SK-N-SH (cell line): ENCODE results near the gene CFAP70. TPM values are rescaled to one million over a fixed set of nuclear protein-coding genes. Genes with fewer than 3 reads are reported as not detected.

ENCODE experiments used
- CTCF ChIA-PET: fragments of 300-600, 350-600 bp; formaldehyde crosslinking; extraction: SDS; loops from one replicate; lab custom pipeline; 2021; lab: Yijun Ruan, JAX
- POLR2A ChIA-PET: fragments of 350-600 bp; sonication (Branson Sonifier 250); formaldehyde crosslinking; extraction: SDS; loops from one replicate; lab custom pipeline; 2020; ENCODE audit warnings: antibody characterized with exemption, inconsistent platforms; lab: Yijun Ruan, JAX
- DNase-seq: peaks from one replicate; pipeline ENCODE4 v3.0.0; 2012
- H2AFZ ChIP-seq: fragments of 200-600 bp; sonication (generic); 2 replicates; pipeline ENCODE4 v1.8.1; 2016; ENCODE audit warnings: antibody characterized with exemption, mild to moderate bottlenecking, low read depth
- H3F3A ChIP-seq: fragments of 200-600 bp; sonication (generic); replicated peaks from 2 replicates; pipeline ENCODE3; 2016; ENCODE audit warnings: antibody characterized with exemption, mild to moderate bottlenecking; ENCODE audit not compliant: insufficient read depth
- H3K27ac ChIP-seq, 2 experiments: fragments of 200-500 bp in 1 of 2; fragments of 200-600 bp in 1 of 2; sonication (Bioruptor generic) in 1 of 2; sonication (generic), shearing (Covaris generic) in 1 of 2; 2 replicates each; pipeline versions ENCODE4 v1.5.1 to v1.6.1; 2014 to 2016; ENCODE audit warnings: low read depth in 2 of 2, inconsistent platforms in 1 of 2, low read length in 1 of 2, mild to moderate bottlenecking in 1 of 2, mixed read lengths in 1 of 2
- H3K27me3 ChIP-seq: fragments of 200-600 bp; sonication (generic), shearing (Covaris generic); 2 replicates; pipeline ENCODE4 v1.6.1; 2016; ENCODE audit warnings: mixed run types; ENCODE audit not compliant: insufficient read depth
- H3K36me3 ChIP-seq, 2 experiments: fragments of 200-500 bp in 1 of 2; fragments of 200-600 bp in 1 of 2; sonication (Bioruptor generic) in 1 of 2; sonication (generic) in 1 of 2; replicated peaks in 1 of 2; 2 replicates each; pipeline versions ENCODE3 to v1.5.1; 2014 to 2016; ENCODE audit warnings: low read length in 1 of 2, mild to moderate bottlenecking in 1 of 2; ENCODE audit not compliant: insufficient read depth in 2 of 2, control insufficient read depth in 1 of 2
- H3K4me1 ChIP-seq, 2 experiments: fragments of 200-500 bp in 1 of 2; fragments of 200-600 bp in 1 of 2; sonication (Bioruptor generic) in 1 of 2; sonication (generic), shearing (Covaris generic) in 1 of 2; 2 replicates each; pipeline versions ENCODE4 v1.5.1 to v1.6.1; 2014 to 2016; ENCODE audit warnings: low read depth in 1 of 2, low read length in 1 of 2, mixed run types in 1 of 2; ENCODE audit not compliant: insufficient read depth in 2 of 2, control insufficient read depth in 1 of 2
- H3K4me2 ChIP-seq: fragments of 200-600 bp; sonication (generic), shearing (Covaris generic); 2 replicates; pipeline ENCODE4 v1.6.1; 2017; ENCODE audit warnings: mixed run types
- H3K4me3 ChIP-seq, 2 experiments: fragments of 200-500 bp in 1 of 2; fragments of 200-600 bp in 1 of 2; sonication (Bioruptor generic) in 1 of 2; sonication (generic), shearing (Covaris generic) in 1 of 2; 2 replicates each; pipeline versions ENCODE4 v1.5.1 to v1.8.1; 2014 to 2016; ENCODE audit warnings: low read depth in 2 of 2, inconsistent platforms in 1 of 2, low read length in 1 of 2, mild to moderate bottlenecking in 1 of 2, mixed read lengths in 1 of 2, moderate library complexity in 1 of 2
- H3K79me2 ChIP-seq: fragments of 200-600 bp; sonication (generic); 2 replicates; pipeline ENCODE4 v1.8.1; 2017; ENCODE audit warnings: mild to moderate bottlenecking; ENCODE audit not compliant: insufficient read depth
- H3K9ac ChIP-seq: fragments of 200-600 bp; sonication (generic); 2 replicates; pipeline ENCODE4 v1.6.1; 2017; ENCODE audit warnings: mixed run types
- H3K9me2 ChIP-seq: fragments of 200-600 bp; sonication (generic); 2 replicates; pipeline ENCODE4 v1.6.1; 2017; ENCODE audit warnings: mixed run types
- H3K9me3 ChIP-seq: fragments of 200-600 bp; sonication (generic); 2 replicates; pipeline ENCODE4 v1.6.1; 2017; ENCODE audit warnings: mixed run types, mild to moderate bottlenecking, moderate library complexity
- H4K20me1 ChIP-seq: fragments of 200-600 bp; sonication (generic); 2 replicates; pipeline ENCODE4 v1.6.1; 2017; ENCODE audit warnings: mild to moderate bottlenecking, mixed run types; ENCODE audit not compliant: insufficient read depth
- CHD2 ChIP-seq: fragments of 150-350 bp; IDR thresholded peaks from 2 replicates; pipeline ENCODE4 v1.6.1; 2018; ENCODE audit warnings: low read length; ENCODE audit not compliant: partially characterized antibody
- ELF1 ChIP-seq: IDR thresholded peaks from 2 replicates; pipeline ENCODE4 v1.4.0; 2012
- EP300 ChIP-seq, 2 experiments: IDR thresholded peaks; 2 replicates each; pipeline versions ENCODE4 v1.4.0 to v1.6.1; 2012; ENCODE audit warnings: borderline replicate concordance in 1 of 2, low read depth in 1 of 2, low read length in 1 of 2
- FOSL2 ChIP-seq: IDR thresholded peaks from 2 replicates; pipeline ENCODE4 v1.4.0; 2012; ENCODE audit warnings: low read depth, mild to moderate bottlenecking, moderate library complexity, borderline replicate concordance
- FOXJ3 ChIP-seq: sonication (generic); formaldehyde crosslinking; IDR thresholded peaks from 2 replicates; pipeline ENCODE4 v1.5.1; 2020; ENCODE audit warnings: mild to moderate bottlenecking, missing genetic modification reagents
- FOXM1 ChIP-seq: IDR thresholded peaks from 2 replicates; pipeline ENCODE4 v1.4.0; 2012; ENCODE audit warnings: low read depth, mild to moderate bottlenecking
- GABPA ChIP-seq: IDR thresholded peaks from 2 replicates; pipeline ENCODE4 v1.4.0; 2012; ENCODE audit warnings: low read depth, mild to moderate bottlenecking
- GATA2 ChIP-seq: sonication (generic); formaldehyde crosslinking; IDR thresholded peaks from 2 replicates; pipeline ENCODE4 v1.5.0; 2020; ENCODE audit warnings: mild to moderate bottlenecking, missing genetic modification reagents
- JUND ChIP-seq: IDR thresholded peaks from 2 replicates; pipeline ENCODE4 v1.4.0; 2012
- MEF2A ChIP-seq: IDR thresholded peaks from 2 replicates; pipeline ENCODE4 v1.4.0; 2012; ENCODE audit warnings: low read depth, borderline replicate concordance
- MXI1 ChIP-seq: IDR thresholded peaks from 2 replicates; pipeline ENCODE4 v1.6.1; 2012; ENCODE audit warnings: mild to moderate bottlenecking, low read depth, low read length, improper control_type of control experiment
- NFIC ChIP-seq: IDR thresholded peaks from 2 replicates; pipeline ENCODE4 v1.4.0; 2012; ENCODE audit warnings: borderline replicate concordance
- NRF1 ChIP-seq: IDR thresholded peaks from 2 replicates; pipeline ENCODE4 v1.6.1; 2012; ENCODE audit warnings: low read depth, mild to moderate bottlenecking, low read length
- POLR2AphosphoS5 ChIP-seq: IDR thresholded peaks from 2 replicates; pipeline ENCODE4 v1.6.1; 2012; ENCODE audit warnings: low read depth, low read length
- RAD21 ChIP-seq: IDR thresholded peaks from 2 replicates; pipeline ENCODE4 v1.6.1; 2012; ENCODE audit warnings: mild to moderate bottlenecking, low read length
- RFX5 ChIP-seq: IDR thresholded peaks from 2 replicates; pipeline ENCODE4 v1.6.1; 2012; ENCODE audit warnings: mild to moderate bottlenecking, improper control_type of control experiment, low read length
- RXRA ChIP-seq: IDR thresholded peaks from 2 replicates; pipeline ENCODE4 v1.4.0; 2012; ENCODE audit warnings: low read depth, mild to moderate bottlenecking, borderline replicate concordance
- SIN3A ChIP-seq: IDR thresholded peaks from 2 replicates; pipeline ENCODE4 v1.6.1; 2012; ENCODE audit warnings: low read depth, mild to moderate bottlenecking, low read length, moderate library complexity, borderline replicate concordance
- SMC3 ChIP-seq: IDR thresholded peaks from 2 replicates; pipeline ENCODE4 v1.6.1; 2012; ENCODE audit warnings: low read depth, low read length, improper control_type of control experiment
- TCF12 ChIP-seq: IDR thresholded peaks from 2 replicates; pipeline ENCODE4 v1.4.0; 2012
- WGBS: methylation state at CpG from one replicate; pipeline ENCODE4 v1.1.6; 2017; ENCODE audit warnings: low lambda C conversion rate; 5-methylcytosine and 5-hydroxymethylcytosine counted together
- polyA plus RNA-seq, 3 experiments: library from polyadenylated mRNA; depleted of rRNA; stranded (reverse); fragments of >200 nt; gene quantifications; 2 replicates each; pipeline ENCODE4 v1.2.3, GENCODE V29; 2012
- TF ChIP-seq, protein P1 (sequence below): IDR thresholded peaks from 2 replicates; pipeline ENCODE4; 2012
- TF ChIP-seq, protein P2 (sequence below): IDR thresholded peaks from 2 replicates; pipeline ENCODE4 v1.4.0; 2012; ENCODE audit warnings: low read depth, borderline replicate concordance

Gene CFAP70
- polyA plus RNA-seq, 1 of the 3 experiments (the other 2 are of a cell fraction), result 0.74 TPM

GRCh38 chr10:73248259-73248724, 110.4 kb downstream of the CFAP70 start:
- H3K4me2 ChIP-seq, result peak overlapping the region; percentile 79; the same call in 1 of the 2 replicates
- CTCF ChIA-PET, result interaction anchor here (1.6 kb wide), 1 partner anchor 16 kb away, joined by 6 read pairs; no protein-coding TSS in a partner anchor
- H3K79me2 ChIP-seq, result peaks cover 93% of the 10 kb centered on the region
- peaks cover 31% of the 10 kb centered on the region in 2 experiments; a peak in 3 of 4 replicates for H3K4me1 ChIP-seq
- peak overlapping the region; percentile 83; the same call in 1 of the 2 replicates for H3K9ac ChIP-seq
- TF ChIP-seq MXI1 (no peak), TCF12 (peak; percentile 58), JUND (peak; percentile 5; the same call in 1 of the 2 replicates)
- TF ChIP-seq, protein P1, sequence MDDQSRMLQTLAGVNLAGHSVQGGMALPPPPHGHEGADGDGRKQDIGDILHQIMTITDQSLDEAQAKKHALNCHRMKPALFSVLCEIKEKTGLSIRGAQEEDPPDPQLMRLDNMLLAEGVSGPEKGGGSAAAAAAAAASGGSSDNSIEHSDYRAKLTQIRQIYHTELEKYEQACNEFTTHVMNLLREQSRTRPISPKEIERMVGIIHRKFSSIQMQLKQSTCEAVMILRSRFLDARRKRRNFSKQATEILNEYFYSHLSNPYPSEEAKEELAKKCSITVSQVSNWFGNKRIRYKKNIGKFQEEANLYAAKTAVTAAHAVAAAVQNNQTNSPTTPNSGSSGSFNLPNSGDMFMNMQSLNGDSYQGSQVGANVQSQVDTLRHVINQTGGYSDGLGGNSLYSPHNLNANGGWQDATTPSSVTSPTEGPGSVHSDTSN, result peak; percentile 37; the same call in 1 of the 2 replicates
- TF ChIP-seq, protein P2, sequence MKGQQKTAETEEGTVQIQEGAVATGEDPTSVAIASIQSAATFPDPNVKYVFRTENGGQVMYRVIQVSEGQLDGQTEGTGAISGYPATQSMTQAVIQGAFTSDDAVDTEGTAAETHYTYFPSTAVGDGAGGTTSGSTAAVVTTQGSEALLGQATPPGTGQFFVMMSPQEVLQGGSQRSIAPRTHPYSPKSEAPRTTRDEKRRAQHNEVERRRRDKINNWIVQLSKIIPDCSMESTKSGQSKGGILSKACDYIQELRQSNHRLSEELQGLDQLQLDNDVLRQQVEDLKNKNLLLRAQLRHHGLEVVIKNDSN, result no peak
- no peaks in the 10 kb centered on the region for H3K9me3 ChIP-seq
- H2AFZ ChIP-seq, result no peak overlapping the region; the same call in 1 of the 2 replicates
- peak overlapping the region in 1 of 2 experiments; percentile 80; a peak in 3 of 4 replicates for H3K27ac ChIP-seq
- 0 out of 4 replicates have a peak overlapping the region, but pooled peaks of 1 of the 2 experiments have one; percentile 75 for H3K4me3 ChIP-seq
- WGBS, result 51% methylated on average over 5 of the region's 5 CpGs
- H3K27me3 ChIP-seq, result no peaks in the 10 kb centered on the region
- DNase-seq, result no peak
- POLR2A ChIA-PET, result no interaction called here
- no peaks in the 10 kb centered on the region for H3K9me2 ChIP-seq
- peaks cover 19% of the 10 kb centered on the region for H3F3A ChIP-seq
- H3K36me3 ChIP-seq, result peaks cover 33 to 42% of the 10 kb centered on the region in 2 experiments
- 0 out of 2 replicates have a peak, but pooled peaks cover 3% of the 10 kb centered on the region for H4K20me1 ChIP-seq

GRCh38 chr10:73247509-73248258, 111.0 kb downstream of the CFAP70 start:
- Histone ChIP-seq H3K36me3 (peaks cover 39 to 48% of the 10 kb centered on the region in 2 experiments), H3K9me2 (no peaks in the 10 kb centered on the region), H2AFZ (peak overlapping the region; percentile 47), H3K4me2 (peak overlapping the region; percentile 79), H3F3A (peaks cover 13% of the 10 kb centered on the region), H4K20me1 (0 out of 2 replicates have a peak, but pooled peaks cover 3% of the 10 kb centered on the region), H3K4me1 (peaks cover 29 to 31% of the 10 kb centered on the region in 2 experiments; a peak in 3 of 4 replicates), H3K9ac (peak overlapping the region; percentile 83), H3K27me3 (no peaks in the 10 kb centered on the region), H3K9me3 (no peaks in the 10 kb centered on the region), H3K27ac (peak overlapping the region; percentile 80 to 86), H3K4me3 (peak overlapping the region; percentile 75 to 83), H3K79me2 (peaks cover 93% of the 10 kb centered on the region)
- 42% methylated on average over 4 of the region's 4 CpGs for WGBS
- POLR2A ChIA-PET, result interaction anchor here (0.6 to 1.5 kb wide), 5 partner anchors 11 to 1087 kb away, joined by 3 to 4 read pairs (median 3); partner anchors contain the start of gene CFAP70
- TF ChIP-seq GABPA (no peak), EP300 (IDR thresholded peaks at IDR 0.05; ENCODE audit: borderline replicate concordance in 1 of 2, low read depth in 1 of 2, low read length in 1 of 2) (no peak), NFIC (no peak), CHD2 (no peak), FOXM1 (no peak), RAD21 (no peak), SIN3A (no peak), MEF2A (no peak), FOXJ3 (CRISPR knock-in tag) (no peak), RXRA (no peak), SMC3 (no peak), RFX5 (no peak), POLR2AphosphoS5 (no peak), ELF1 (no peak), MXI1 (no peak), GATA2 (CRISPR knock-in tag) (no peak), NRF1 (no peak), FOSL2 (no peak)
- TF ChIP-seq, protein P1, result no peak
- CTCF ChIA-PET, result interaction anchor here (0.8 to 1.6 kb wide), 4 partner anchors 13 to 400 kb away, joined by 3 to 6 read pairs (median 3); no protein-coding TSS in a partner anchor
- no peak for DNase-seq
